Ecto neural progenitor cell (in vitro differentiated cells): ENCODE results near the gene CHRNB4.

Source experiments
- DNase-seq: peaks from one replicate; pipeline ENCODE4 v3.0.0-alpha.2; 2018; ENCODE audit warnings: low spot score

CHRNB4 gene

GRCh38 chr15:78668987-78669386 lies 28.0 kb upstream of the CHRNB4 start:
- no peak for DNase-seq

GRCh38 chr15:78667578-78668236 lies 26.7 kb upstream of the CHRNB4 start:
- DNase-seq: no peak

- no peak for DNase-seq
These were observed 25.0 kb upstream of the CHRNB4 start for GRCh38 chr15:78666010-78666409.

GRCh38 chr15:78663703-78664102 lies 22.7 kb upstream of the CHRNB4 start:
- DNase-seq: no peak

GRCh38 chr15:78662028-78662427 lies 21.0 kb upstream of the CHRNB4 start:
- DNase-seq: no peak

GRCh38 chr15:78661001-78661400 lies 20.0 kb upstream of the CHRNB4 start:
- no peak for DNase-seq

GRCh38 chr15:78660584-78660983 lies 19.6 kb upstream of the CHRNB4 start:
- no peak for DNase-seq

- DNase-seq: no peak
These were observed 17.8 kb upstream of the CHRNB4 start for GRCh38 chr15:78658823-78659222.

GRCh38 chr15:78654272-78654671 lies 13.3 kb upstream of the CHRNB4 start:
- DNase-seq: no peak

- no peak for DNase-seq
These were observed 11.1 kb upstream of the CHRNB4 start for GRCh38 chr15:78651930-78652615.

GRCh38 chr15:78651007-78651406 lies 10.0 kb upstream of the CHRNB4 start:
- DNase-seq: no peak

GRCh38 chr15:78650022-78650421 lies 9.0 kb upstream of the CHRNB4 start:
- DNase-seq: no peak

- DNase-seq: no peak
These were observed 4.0 kb upstream of the CHRNB4 start for GRCh38 chr15:78645009-78645408.

- no peak for DNase-seq
These were observed 1.3 kb upstream of the CHRNB4 start for GRCh38 chr15:78642331-78642730.

GRCh38 chr15:78641749-78642275 lies 802 bp upstream of the CHRNB4 start:
- DNase-seq: no peak

- peak; percentile 78 for DNase-seq
These were observed 396 bp downstream of the CHRNB4 start for GRCh38 chr15:78640527-78641101.

GRCh38 chr15:78638658-78639314 lies 2.2 kb downstream of the CHRNB4 start:
- peak; percentile 86 for DNase-seq

- DNase-seq: no peak
These were observed 3.1 kb downstream of the CHRNB4 start for GRCh38 chr15:78637776-78638435.

- no peak for DNase-seq
These were observed 4.6 kb downstream of the CHRNB4 start for GRCh38 chr15:78636378-78636859.

GRCh38 chr15:78635346-78635745 lies 5.7 kb downstream of the CHRNB4 start:
- DNase-seq: no peak

GRCh38 chr15:78634210-78635145 lies 6.5 kb downstream of the CHRNB4 start:
- no peak for DNase-seq
